ENCODE results near the gene PRCP.

DNA sequence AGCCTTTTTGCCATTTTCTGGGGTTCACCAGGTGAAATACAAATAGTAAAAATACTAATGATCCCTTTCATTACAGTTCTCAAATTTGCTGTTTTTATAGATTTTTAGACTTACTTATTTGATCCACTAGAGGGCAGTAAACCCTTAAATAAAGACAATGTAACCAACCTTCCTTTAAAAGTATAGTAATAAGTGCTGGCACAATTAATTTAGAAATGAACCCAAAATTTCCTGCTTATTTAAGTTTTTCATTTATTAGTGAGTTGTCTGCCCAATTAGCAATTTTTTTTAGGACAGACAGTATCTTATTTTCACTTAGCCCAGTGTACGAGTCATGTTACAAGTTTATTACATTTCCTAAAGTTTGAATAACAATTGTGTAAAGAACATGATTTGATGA is 6.0 kb upstream of the PRCP start:
- TF ChIP-seq, protein P1, sequence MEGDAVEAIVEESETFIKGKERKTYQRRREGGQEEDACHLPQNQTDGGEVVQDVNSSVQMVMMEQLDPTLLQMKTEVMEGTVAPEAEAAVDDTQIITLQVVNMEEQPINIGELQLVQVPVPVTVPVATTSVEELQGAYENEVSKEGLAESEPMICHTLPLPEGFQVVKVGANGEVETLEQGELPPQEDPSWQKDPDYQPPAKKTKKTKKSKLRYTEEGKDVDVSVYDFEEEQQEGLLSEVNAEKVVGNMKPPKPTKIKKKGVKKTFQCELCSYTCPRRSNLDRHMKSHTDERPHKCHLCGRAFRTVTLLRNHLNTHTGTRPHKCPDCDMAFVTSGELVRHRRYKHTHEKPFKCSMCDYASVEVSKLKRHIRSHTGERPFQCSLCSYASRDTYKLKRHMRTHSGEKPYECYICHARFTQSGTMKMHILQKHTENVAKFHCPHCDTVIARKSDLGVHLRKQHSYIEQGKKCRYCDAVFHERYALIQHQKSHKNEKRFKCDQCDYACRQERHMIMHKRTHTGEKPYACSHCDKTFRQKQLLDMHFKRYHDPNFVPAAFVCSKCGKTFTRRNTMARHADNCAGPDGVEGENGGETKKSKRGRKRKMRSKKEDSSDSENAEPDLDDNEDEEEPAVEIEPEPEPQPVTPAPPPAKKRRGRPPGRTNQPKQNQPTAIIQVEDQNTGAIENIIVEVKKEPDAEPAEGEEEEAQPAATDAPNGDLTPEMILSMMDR (IDR thresholded peaks at IDR 0.05): peak; percentile 33 to 77 (median 64)
- no peak for TF ChIP-seq POLR2A (IDR thresholded peaks at IDR 0.05)

Measured in adrenal gland (tissue), 5 donors.